HCT116 (cell line): ENCODE measurements around the gene TNRC6A. TPM values are rescaled to one million over a fixed set of nuclear protein-coding genes. Genes with fewer than 3 reads are reported as not detected.

Experiments used
- ATAC-seq: fragments of 200-7000 bp; cut with Tn5 transposase; 2 replicates; pipeline ENCODE4 v1.9.1; 2020; ENCODE audit warnings: mild to moderate bottlenecking, moderate library complexity
- BruUV-seq: library from RNA; stranded (reverse); fragments of 400-500 nt; replicated peaks from 2 replicates; lab custom pipeline; 2021; lab: Mats Ljungman, UMichigan
- CTCF ChIA-PET: fragments of 300-600 bp; sonication (Branson Sonifier 250); formaldehyde crosslinking; loops from one replicate; lab custom pipeline; 2021; ENCODE audit warnings: antibody characterized with exemption; lab: Charles Lee
- POLR2A ChIA-PET: fragments of 300-600, 350-600 bp; sonication (Branson Sonifier 250); formaldehyde crosslinking; loops from one replicate; lab custom pipeline; 2021; ENCODE audit warnings: antibody characterized with exemption; lab: Charles Lee
- RAD21 ChIA-PET, 2 experiments: fragments of 300-600 bp; sonication (Branson Sonifier 250); formaldehyde crosslinking; loops; one replicate each; lab custom pipeline; 2023; ENCODE audit warnings: low total read pairs in 2 of 2; ENCODE audit not compliant: uncharacterized antibody in 2 of 2, unreplicated experiment in 2 of 2, low non-redundant PET in 1 of 2; lab: Charles Lee
- DNase-seq: peaks from one replicate; pipeline ENCODE4 v3.0.0-alpha.2; 2010; ENCODE audit warnings: low read depth, low spot score
- H2AFZ ChIP-seq: fragments of 200-600 bp; shearing (Covaris generic), sonication (generic); 2 replicates; pipeline ENCODE4 v1.6.1; 2017; ENCODE audit warnings: low read depth, mixed run types, mixed read lengths, antibody characterized with exemption, low read length; ENCODE audit not compliant: poor library complexity, severe bottlenecking
- H3K27ac ChIP-seq: 2 replicates; pipeline ENCODE4 v1.5.1; 2012; ENCODE audit warnings: low read depth, low read length
- H3K27me3 ChIP-seq: fragments of 200-600 bp; sonication (generic); 2 replicates; pipeline ENCODE4 v1.6.1; 2016; ENCODE audit warnings: mixed run types, low read length, mixed read lengths; ENCODE audit not compliant: insufficient read depth
- H3K36me3 ChIP-seq, 2 experiments: fragments of 200-500 bp in 1 of 2; fragments of 200-600 bp in 1 of 2; sonication (Bioruptor generic) in 1 of 2; sonication (generic) in 1 of 2; 2 replicates each; pipeline versions ENCODE4 v1.5.1 to v1.6.1; 2014 to 2016; ENCODE audit warnings: low read length in 2 of 2, inconsistent platforms in 1 of 2, mixed read lengths in 1 of 2, mixed run types in 1 of 2; ENCODE audit not compliant: insufficient read depth in 2 of 2, control insufficient read depth in 1 of 2
- H3K4me1 ChIP-seq, 2 experiments: fragments of 200-600 bp in 1 of 2; sonication (generic) in 1 of 2; 2 replicates each; pipeline versions ENCODE4 v1.5.1 to v1.6.1; 2012 to 2017; ENCODE audit warnings: low read length in 2 of 2, inconsistent platforms in 1 of 2, mild to moderate bottlenecking in 1 of 2, mixed read lengths in 1 of 2, mixed run types in 1 of 2, moderate library complexity in 1 of 2; ENCODE audit not compliant: insufficient read depth in 2 of 2, control insufficient read depth in 1 of 2
- H3K4me2 ChIP-seq: fragments of 200-600 bp; sonication (generic); 2 replicates; pipeline ENCODE4 v1.6.1; 2017; ENCODE audit warnings: mixed run types, low read length, mixed read lengths
- H3K4me3 ChIP-seq, 2 experiments: fragments of 200-600 bp in 1 of 2; sonication (generic) in 1 of 2; replicated peaks in 1 of 2; 2 replicates each; pipeline ENCODE4 v1.5.1; 2011 to 2016; ENCODE audit warnings: low read length in 2 of 2, control low read depth in 1 of 2, low read depth in 1 of 2, mild to moderate bottlenecking in 1 of 2, mixed read lengths in 1 of 2, mixed run types in 1 of 2
- H3K79me2 ChIP-seq: fragments of 200-600 bp; sonication (generic); 2 replicates; pipeline ENCODE4 v1.6.1; 2017; ENCODE audit warnings: mild to moderate bottlenecking, mixed run types, low read length, moderate library complexity, mixed read lengths; ENCODE audit not compliant: insufficient read depth
- H3K9ac ChIP-seq: fragments of 200-600 bp; sonication (generic); 2 replicates; pipeline ENCODE4 v1.6.1; 2016; ENCODE audit warnings: low read length, mixed read lengths
- H3K9me2 ChIP-seq: fragments of 200-600 bp; sonication (generic), shearing (Covaris generic); 2 replicates; pipeline ENCODE4 v1.6.1; 2017; ENCODE audit warnings: mixed run types, mild to moderate bottlenecking, moderate library complexity; ENCODE audit not compliant: insufficient read depth
- H3K9me3 ChIP-seq, 2 experiments: fragments of 200-500 bp in 1 of 2; fragments of 200-600 bp in 1 of 2; sonication (Bioruptor generic) in 1 of 2; sonication (generic) in 1 of 2; 2 replicates each; pipeline ENCODE4 v1.6.1; 2014 to 2017; ENCODE audit warnings: low read length in 2 of 2, mixed read lengths in 2 of 2, inconsistent platforms in 1 of 2, low read depth in 1 of 2, mild to moderate bottlenecking in 1 of 2, mixed run types in 1 of 2, moderate library complexity in 1 of 2; ENCODE audit not compliant: control insufficient read depth in 1 of 2, insufficient read depth in 1 of 2
- H4K20me1 ChIP-seq: fragments of 200-600 bp; sonication (generic), shearing (Covaris generic); 2 replicates; pipeline ENCODE4 v1.6.1; 2017; ENCODE audit warnings: mixed run types, mild to moderate bottlenecking, moderate library complexity; ENCODE audit not compliant: insufficient read depth
- CEBPB ChIP-seq: IDR thresholded peaks from 2 replicates; pipeline ENCODE4 v1.6.1; 2012; ENCODE audit warnings: low read depth
- EZH2phosphoT487 ChIP-seq: fragments of 200-600 bp; IDR thresholded peaks from 2 replicates; pipeline ENCODE4 v1.6.1; 2018; ENCODE audit warnings: antibody characterized with exemption, borderline replicate concordance
- FOSL1 ChIP-seq: IDR thresholded peaks from 2 replicates; pipeline ENCODE4 v1.6.1; 2012; ENCODE audit warnings: low read depth
- JUND ChIP-seq: IDR thresholded peaks from 2 replicates; pipeline ENCODE4 v1.6.1; 2012
- POLR2AphosphoS5 ChIP-seq: IDR thresholded peaks from 2 replicates; pipeline ENCODE4 v1.6.1; 2011; ENCODE audit warnings: mild to moderate bottlenecking, low read depth, low read length, moderate library complexity
- RAD21 ChIP-seq: IDR thresholded peaks from 2 replicates; pipeline ENCODE4 v1.6.1; 2012; ENCODE audit warnings: low read depth, mild to moderate bottlenecking
- SIN3A ChIP-seq: IDR thresholded peaks from 2 replicates; pipeline ENCODE4 v1.6.1; 2012; ENCODE audit warnings: low read depth
- TCF7L2 ChIP-seq: IDR thresholded peaks from 2 replicates; pipeline ENCODE4 v1.7.0; 2011; ENCODE audit warnings: borderline replicate concordance, inconsistent platforms; ENCODE audit not compliant: insufficient read depth, insufficient read length; ENCODE audit errors: extremely low read depth
- ZFX ChIP-seq: fragments of 450-650 bp; IDR thresholded peaks from 2 replicates; pipeline ENCODE4 v1.6.1; 2017
- intact Hi-C: fragments of 100-400 bp; cut with micrococcal nuclease; formaldehyde crosslinking; loops from 2 replicates; pipeline ENCODE4 v1.10.0; 2022
- total RNA-seq: library from RNA; stranded (reverse); gene quantifications from one replicate; pipeline ENCODE4 v1.2.1, GENCODE V29; 2021; ENCODE audit not compliant: unreplicated experiment
- TF ChIP-seq, protein P1 (sequence below): IDR thresholded peaks from 2 replicates; pipeline ENCODE4 v1.6.1; 2012; ENCODE audit warnings: low read depth
- TF ChIP-seq, protein P2 (sequence below), 3 experiments: fragments of 200-600 bp in 1 of 3; sonication (generic) in 1 of 3; IDR thresholded peaks in 2 of 3; conservative IDR thresholded peaks in 1 of 3; 2 replicates each; pipeline ENCODE4 v1.5.1; 2012 to 2017; ENCODE audit warnings: low read depth in 2 of 3, low read length in 2 of 3, antibody characterized with exemption in 1 of 3, borderline replicate concordance in 1 of 3, control low read depth in 1 of 3, mild to moderate bottlenecking in 1 of 3, mixed read lengths in 1 of 3, mixed run types in 1 of 3, moderate library complexity in 1 of 3; ENCODE audit not compliant: insufficient read depth in 1 of 3

TNRC6A gene
- total RNA-seq, 1 experiment from 2014 or later: 37.0 TPM

DNA sequence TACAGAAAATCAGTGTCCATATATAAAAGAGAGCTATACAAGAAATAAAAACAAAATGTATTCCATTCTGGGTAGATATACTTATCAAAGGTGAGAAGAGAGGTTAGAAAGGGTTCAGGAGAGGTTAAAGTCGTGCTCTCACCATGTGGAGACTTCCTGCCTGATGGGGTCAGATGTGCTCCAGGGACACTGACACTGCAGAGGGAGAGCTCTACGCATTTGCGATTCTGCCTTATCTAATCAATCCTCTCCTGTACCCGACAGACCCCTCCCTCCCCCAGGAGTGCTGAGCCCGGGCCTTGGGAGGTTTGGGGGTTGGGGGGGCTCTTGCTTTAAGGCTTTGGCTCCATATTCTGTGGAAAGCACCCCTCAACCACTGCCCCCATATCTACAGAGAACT is 99.7 kb downstream of the TNRC6A start:
- Histone ChIP-seq H3K9ac (no peak overlapping the region), H3K27me3 (no peaks in the 10 kb centered on the region), H3K4me1 (0 out of 4 replicates have a peak, but pooled peaks cover 0 to 1% of the 10 kb centered on the region in 2 experiments), H3K36me3 (peaks cover 6 to 9% of the 10 kb centered on the region in 2 experiments; a peak in 3 of 4 replicates), H3K9me2 (no peaks in the 10 kb centered on the region), H2AFZ (no peak overlapping the region), H3K4me2 (no peak overlapping the region), H3K9me3 (no peaks in the 10 kb centered on the region), H3K79me2 (no peaks in the 10 kb centered on the region), H3K27ac (no peak overlapping the region), H4K20me1 (peaks cover 6% of the 10 kb centered on the region; the same call in 1 of the 2 replicates), H3K4me3 (no peak overlapping the region)
- TF ChIP-seq POLR2AphosphoS5 (no peak), ZFX (no peak), FOSL1 (no peak), EZH2phosphoT487 (no peak), SIN3A (no peak), RAD21 (no peak), TCF7L2 (no peak), JUND (no peak), CEBPB (no peak)
- TF ChIP-seq, protein P1, sequence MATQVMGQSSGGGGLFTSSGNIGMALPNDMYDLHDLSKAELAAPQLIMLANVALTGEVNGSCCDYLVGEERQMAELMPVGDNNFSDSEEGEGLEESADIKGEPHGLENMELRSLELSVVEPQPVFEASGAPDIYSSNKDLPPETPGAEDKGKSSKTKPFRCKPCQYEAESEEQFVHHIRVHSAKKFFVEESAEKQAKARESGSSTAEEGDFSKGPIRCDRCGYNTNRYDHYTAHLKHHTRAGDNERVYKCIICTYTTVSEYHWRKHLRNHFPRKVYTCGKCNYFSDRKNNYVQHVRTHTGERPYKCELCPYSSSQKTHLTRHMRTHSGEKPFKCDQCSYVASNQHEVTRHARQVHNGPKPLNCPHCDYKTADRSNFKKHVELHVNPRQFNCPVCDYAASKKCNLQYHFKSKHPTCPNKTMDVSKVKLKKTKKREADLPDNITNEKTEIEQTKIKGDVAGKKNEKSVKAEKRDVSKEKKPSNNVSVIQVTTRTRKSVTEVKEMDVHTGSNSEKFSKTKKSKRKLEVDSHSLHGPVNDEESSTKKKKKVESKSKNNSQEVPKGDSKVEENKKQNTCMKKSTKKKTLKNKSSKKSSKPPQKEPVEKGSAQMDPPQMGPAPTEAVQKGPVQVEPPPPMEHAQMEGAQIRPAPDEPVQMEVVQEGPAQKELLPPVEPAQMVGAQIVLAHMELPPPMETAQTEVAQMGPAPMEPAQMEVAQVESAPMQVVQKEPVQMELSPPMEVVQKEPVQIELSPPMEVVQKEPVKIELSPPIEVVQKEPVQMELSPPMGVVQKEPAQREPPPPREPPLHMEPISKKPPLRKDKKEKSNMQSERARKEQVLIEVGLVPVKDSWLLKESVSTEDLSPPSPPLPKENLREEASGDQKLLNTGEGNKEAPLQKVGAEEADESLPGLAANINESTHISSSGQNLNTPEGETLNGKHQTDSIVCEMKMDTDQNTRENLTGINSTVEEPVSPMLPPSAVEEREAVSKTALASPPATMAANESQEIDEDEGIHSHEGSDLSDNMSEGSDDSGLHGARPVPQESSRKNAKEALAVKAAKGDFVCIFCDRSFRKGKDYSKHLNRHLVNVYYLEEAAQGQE: no peak
- TF ChIP-seq, protein P2, sequence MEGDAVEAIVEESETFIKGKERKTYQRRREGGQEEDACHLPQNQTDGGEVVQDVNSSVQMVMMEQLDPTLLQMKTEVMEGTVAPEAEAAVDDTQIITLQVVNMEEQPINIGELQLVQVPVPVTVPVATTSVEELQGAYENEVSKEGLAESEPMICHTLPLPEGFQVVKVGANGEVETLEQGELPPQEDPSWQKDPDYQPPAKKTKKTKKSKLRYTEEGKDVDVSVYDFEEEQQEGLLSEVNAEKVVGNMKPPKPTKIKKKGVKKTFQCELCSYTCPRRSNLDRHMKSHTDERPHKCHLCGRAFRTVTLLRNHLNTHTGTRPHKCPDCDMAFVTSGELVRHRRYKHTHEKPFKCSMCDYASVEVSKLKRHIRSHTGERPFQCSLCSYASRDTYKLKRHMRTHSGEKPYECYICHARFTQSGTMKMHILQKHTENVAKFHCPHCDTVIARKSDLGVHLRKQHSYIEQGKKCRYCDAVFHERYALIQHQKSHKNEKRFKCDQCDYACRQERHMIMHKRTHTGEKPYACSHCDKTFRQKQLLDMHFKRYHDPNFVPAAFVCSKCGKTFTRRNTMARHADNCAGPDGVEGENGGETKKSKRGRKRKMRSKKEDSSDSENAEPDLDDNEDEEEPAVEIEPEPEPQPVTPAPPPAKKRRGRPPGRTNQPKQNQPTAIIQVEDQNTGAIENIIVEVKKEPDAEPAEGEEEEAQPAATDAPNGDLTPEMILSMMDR (IDR thresholded peaks at IDR 0.05 in 2 of 3, conservative IDR thresholded peaks at IDR 0.05 in 1 of 3; ENCODE audit: borderline replicate concordance in 1 of 3, insufficient read depth in 1 of 3, low read depth in 2 of 3, low read length in 2 of 3): no peak
- intact Hi-C loops: no loop called here
- RAD21 ChIA-PET: no interaction called here
- no peak for ATAC-seq
- DNase-seq: no peak
- BruUV-seq: no TSS peak
- POLR2A ChIA-PET: no interaction called here
- CTCF ChIA-PET: no interaction called here
